MM.1S (cell line): ENCODE results near the gene NCK1.
"Not testable (repeated sequence)": the region's sequence is repeated elsewhere in the genome, so short reads cannot be mapped to it uniquely, and the experiment has no call there.

Experiments
- DNase-seq: peaks from one replicate; pipeline ENCODE4 v3.0.0-alpha.2; 2015
- H2AFZ ChIP-seq: fragments of 300-600 bp; sonication (generic); 2 replicates; pipeline ENCODE4 v1.6.0; 2016; ENCODE audit warnings: antibody characterized with exemption, low read length
- H3F3A ChIP-seq: fragments of 300-600 bp; sonication (generic); 2 replicates; pipeline ENCODE4 v1.6.1; 2016; ENCODE audit warnings: mild to moderate bottlenecking, antibody characterized with exemption, low read length, moderate library complexity, mixed read lengths; ENCODE audit not compliant: insufficient read depth
- H3K27ac ChIP-seq: fragments of 300-600 bp; sonication (generic); 2 replicates; pipeline ENCODE4 v1.5.1; 2016; ENCODE audit warnings: mild to moderate bottlenecking, low read length
- H3K27me3 ChIP-seq: fragments of 300-600 bp; sonication (generic); replicated peaks from 2 replicates; pipeline ENCODE4 v1.6.0; 2016; ENCODE audit warnings: low read length; ENCODE audit not compliant: insufficient read depth
- H3K36me3 ChIP-seq: fragments of 300-600 bp; sonication (generic); replicated peaks from 2 replicates; pipeline ENCODE4 v1.6.1; 2016; ENCODE audit warnings: mild to moderate bottlenecking, low read length, mixed read lengths; ENCODE audit not compliant: insufficient read depth
- H3K4me1 ChIP-seq: fragments of 300-600 bp; sonication (generic); 2 replicates; pipeline ENCODE4 v1.6.1; 2016; ENCODE audit warnings: low read length, mixed read lengths
- H3K4me2 ChIP-seq: fragments of 300-600 bp; sonication (generic); 2 replicates; pipeline ENCODE4 v1.6.0; 2016; ENCODE audit warnings: low read depth, low read length
- H3K4me3 ChIP-seq: fragments of 300-600 bp; sonication (generic); 2 replicates; pipeline ENCODE4 v1.5.1; 2016; ENCODE audit warnings: low read length, mixed read lengths
- H3K79me2 ChIP-seq: fragments of 300-600 bp; sonication (generic); 2 replicates; pipeline ENCODE4 v1.6.1; 2016; ENCODE audit warnings: mixed run types, low read length, mixed read lengths
- H3K9ac ChIP-seq: fragments of 300-600 bp; sonication (generic); 2 replicates; pipeline ENCODE4 v1.6.1; 2016; ENCODE audit warnings: low read length, mixed read lengths
- H3K9me2 ChIP-seq: fragments of 300-600 bp; sonication (generic); replicated peaks from 2 replicates; pipeline ENCODE4 v1.6.1; 2016; ENCODE audit warnings: mild to moderate bottlenecking, low read length, mixed read lengths; ENCODE audit not compliant: insufficient read depth
- H3K9me3 ChIP-seq: fragments of 300-600 bp; sonication (generic); replicated peaks from 2 replicates; pipeline ENCODE4 v1.6.1; 2016; ENCODE audit warnings: mild to moderate bottlenecking, low read length, mixed read lengths; ENCODE audit not compliant: insufficient read depth
- H4K20me1 ChIP-seq: fragments of 300-600 bp; sonication (generic); 2 replicates; pipeline ENCODE4 v1.6.1; 2016; ENCODE audit warnings: mild to moderate bottlenecking, low read length, moderate library complexity, mixed read lengths; ENCODE audit not compliant: insufficient read depth
- CTCF ChIP-seq: fragments of 300-600 bp; sonication (generic); IDR thresholded peaks from 2 replicates; pipeline ENCODE4 v1.5.1; 2016; ENCODE audit warnings: antibody characterized with exemption, low read length, mixed read lengths
- EZH2 ChIP-seq: fragments of 300-600 bp; sonication (generic); optimal IDR thresholded peaks from 2 replicates; pipeline ENCODE3; 2017; ENCODE audit warnings: low read depth, mild to moderate bottlenecking, antibody characterized with exemption, low read length, mixed read lengths
- EZH2phosphoT487 ChIP-seq: fragments of 300-600 bp; sonication (generic); IDR thresholded peaks from 2 replicates; pipeline ENCODE4 v1.6.1; 2018; ENCODE audit warnings: antibody characterized with exemption, low read length

The NCK1 gene

DNA sequence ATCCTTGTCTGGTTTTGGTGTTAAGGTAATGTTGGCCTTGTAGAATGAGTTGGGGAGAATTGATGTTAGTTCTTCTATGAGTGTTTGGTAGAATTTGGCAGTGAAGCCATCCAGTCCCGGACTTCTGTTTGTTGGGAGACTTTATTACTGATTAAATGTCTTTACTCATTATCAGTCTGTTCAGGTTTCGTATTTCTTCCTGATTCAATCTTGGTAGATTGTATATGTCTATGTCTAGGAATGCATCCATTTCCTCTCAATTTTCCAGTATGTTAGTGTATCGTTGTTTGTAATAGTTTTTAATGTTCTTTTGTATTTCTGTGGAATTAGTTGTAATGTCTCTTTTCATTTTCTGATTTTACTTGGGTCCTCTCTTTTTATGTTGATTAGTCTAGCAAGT lies 39.4 kb downstream of the NCK1 start:
- Histone ChIP-seq H3K4me3 (no peak overlapping the region), H3K27me3 (no peaks in the 10 kb centered on the region), H3K9me2 (no peaks in the 10 kb centered on the region), H3K4me1 (0 out of 2 replicates have a peak, but pooled peaks cover 3% of the 10 kb centered on the region), H3K4me2 (no peak overlapping the region), H3K9ac (no peak overlapping the region), H3K27ac (no peak overlapping the region), H3K79me2 (peaks cover 88% of the 10 kb centered on the region), H3K9me3 (no peaks in the 10 kb centered on the region), H3F3A (no peaks in the 10 kb centered on the region), H2AFZ (no peak overlapping the region), H4K20me1 (no peaks in the 10 kb centered on the region), H3K36me3 (no peaks in the 10 kb centered on the region)
- TF ChIP-seq EZH2: no peak
- no peak for TF ChIP-seq EZH2phosphoT487
- no peak for TF ChIP-seq CTCF
- DNase-seq: no peak

GRCh38 chr3:136902530-136902929 lies 40.5 kb downstream of the NCK1 start:
- H2AFZ ChIP-seq, H3K4me2 ChIP-seq, H3K9me2 ChIP-seq, H3K9me3 ChIP-seq, H3K4me1 ChIP-seq, H3K36me3 ChIP-seq, H3K4me3 ChIP-seq, H4K20me1 ChIP-seq, H3K9ac ChIP-seq, H3F3A ChIP-seq, H3K27ac ChIP-seq, H3K27me3 ChIP-seq, DNase-seq: not testable (repeated sequence)
- peaks cover 93% of the 10 kb centered on the region for H3K79me2 ChIP-seq

- H3K79me2 ChIP-seq: peaks cover 98% of the 10 kb centered on the region
- no peak for DNase-seq
- no peak overlapping the region for H3K4me2 ChIP-seq
- no peak for TF ChIP-seq EZH2phosphoT487
- no peak for TF ChIP-seq CTCF
- TF ChIP-seq EZH2: no peak
- no peaks in the 10 kb centered on the region for H4K20me1 ChIP-seq
- H3K4me1 ChIP-seq: peaks cover 7% of the 10 kb centered on the region
- H2AFZ ChIP-seq: no peak overlapping the region
- no peaks in the 10 kb centered on the region for H3K36me3 ChIP-seq
- H3K9ac ChIP-seq: no peak overlapping the region
- no peaks in the 10 kb centered on the region for H3K27me3 ChIP-seq
- H3K9me3 ChIP-seq: no peaks in the 10 kb centered on the region
- no peaks in the 10 kb centered on the region for H3K9me2 ChIP-seq
- no peak overlapping the region for H3K27ac ChIP-seq
- H3F3A ChIP-seq: peaks cover 6% of the 10 kb centered on the region
- no peak overlapping the region for H3K4me3 ChIP-seq
Measured at GRCh38 chr3:136903899-136904298, 41.9 kb downstream of the NCK1 start.

DNA sequence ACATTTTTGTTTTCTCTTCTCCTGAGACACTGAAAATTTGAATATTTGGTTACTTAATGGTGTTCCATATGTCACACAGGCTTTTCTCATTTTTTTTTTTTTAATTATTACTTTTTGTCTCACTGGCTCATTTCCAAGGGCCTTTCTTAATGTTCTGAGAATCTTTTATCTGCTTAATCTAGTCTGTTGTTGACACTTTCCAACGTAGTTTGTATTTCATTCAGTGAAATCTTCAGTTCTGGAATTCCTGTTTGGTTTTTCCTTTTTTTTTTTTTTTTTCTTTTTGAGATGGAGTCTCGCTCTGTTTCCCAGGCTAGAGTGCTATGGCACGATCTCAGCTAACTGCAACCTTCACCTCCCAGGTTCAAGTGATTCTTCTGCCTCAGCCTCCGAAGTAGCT lies 42.7 kb downstream of the NCK1 start:
- H3K27ac ChIP-seq: no peak overlapping the region
- no peak overlapping the region for H2AFZ ChIP-seq
- no peak overlapping the region for H3K4me3 ChIP-seq
- no peak overlapping the region for H3K9ac ChIP-seq
- H3K4me1 ChIP-seq: peaks cover 14% of the 10 kb centered on the region
- H3K4me2 ChIP-seq: no peak overlapping the region
- TF ChIP-seq CTCF (no peak), EZH2 (no peak), EZH2phosphoT487 (no peak)
- H3K79me2 ChIP-seq: peaks cover 99% of the 10 kb centered on the region
- no peaks in the 10 kb centered on the region for H3K9me2 ChIP-seq
- H4K20me1 ChIP-seq: no peaks in the 10 kb centered on the region
- no peaks in the 10 kb centered on the region for H3K27me3 ChIP-seq
- no peaks in the 10 kb centered on the region for H3K9me3 ChIP-seq
- no peak for DNase-seq
- no peaks in the 10 kb centered on the region for H3K36me3 ChIP-seq
- peaks cover 12% of the 10 kb centered on the region for H3F3A ChIP-seq
